K562 (cell line): ENCODE results near the gene PDLIM5.

Experiments used
- BCOR ChIP-seq: fragments of 450-650 bp; IDR thresholded peaks from 2 replicates; pipeline ENCODE4 v1.6.1; 2016
- GATAD2B ChIP-seq: fragments of 450-650 bp; IDR thresholded peaks from 2 replicates; pipeline ENCODE4 v1.6.1; 2017; ENCODE audit warnings: mild to moderate bottlenecking, borderline replicate concordance
- JUNB ChIP-seq: fragments of 450-650 bp; formaldehyde crosslinking; conservative IDR thresholded peaks from 2 replicates; pipeline ENCODE4 v1.4.0; 2020; ENCODE audit warnings: mild to moderate bottlenecking
- MXI1 ChIP-seq: IDR thresholded peaks from 2 replicates; pipeline ENCODE4 v1.6.1; 2011; ENCODE audit warnings: low read depth, mild to moderate bottlenecking, improper control_type of control experiment, low read length
- NFXL1 ChIP-seq: fragments of 450-650 bp; formaldehyde crosslinking; IDR thresholded peaks from 2 replicates; pipeline ENCODE4 v1.4.0; 2021; ENCODE audit warnings: mild to moderate bottlenecking
- SREBF2 ChIP-seq: sonication (generic); formaldehyde crosslinking; IDR thresholded peaks from 2 replicates; pipeline ENCODE4 v1.4.0; 2020; ENCODE audit warnings: mild to moderate bottlenecking, missing genetic modification reagents
- TF ChIP-seq, protein P1 (sequence below), 3 experiments: IDR thresholded peaks in 2 of 3; conservative IDR thresholded peaks in 1 of 3; 2 replicates each; pipeline ENCODE4 v1.5.1; 2011 to 2012; ENCODE audit warnings: low read length in 3 of 3, mild to moderate bottlenecking in 3 of 3, control low read depth in 2 of 3, improper control_type of control experiment in 1 of 3, inconsistent platforms in 1 of 3, low read depth in 1 of 3, mixed read lengths in 1 of 3, moderate library complexity in 1 of 3; ENCODE audit not compliant: insufficient read depth in 2 of 3
- TF ChIP-seq, protein P2 (sequence below): conservative IDR thresholded peaks from 2 replicates; pipeline ENCODE4 v1.6.1; 2011; ENCODE audit warnings: low read depth, mild to moderate bottlenecking, low read length; ENCODE audit not compliant: control insufficient read depth
- TF ChIP-seq, protein P3 (sequence below): fragments of 250-450 bp; sonication (Bioruptor Pico); IDR thresholded peaks from 2 replicates; pipeline ENCODE4 v1.5.0; 2020; ENCODE audit warnings: mild to moderate bottlenecking, borderline replicate concordance
- TF ChIP-seq, protein P4 (sequence below): IDR thresholded peaks from 2 replicates; pipeline ENCODE4 v1.6.1; 2016; ENCODE audit warnings: missing genetic modification characterization, missing compliant biosample characterization
- TF ChIP-seq, protein P5 (sequence below): sonication (generic); formaldehyde crosslinking; IDR thresholded peaks from 2 replicates; pipeline ENCODE4 v1.5.0; 2020; ENCODE audit warnings: missing genetic modification reagents
- TF ChIP-seq, protein P6 (sequence below): sonication (generic); formaldehyde crosslinking; IDR thresholded peaks from 2 replicates; pipeline ENCODE4 v1.4.0; 2020; ENCODE audit warnings: mild to moderate bottlenecking, missing genetic modification reagents
- TF ChIP-seq, protein P7 (sequence below): sonication (generic); formaldehyde crosslinking; IDR thresholded peaks from 2 replicates; pipeline ENCODE4 v1.8.1; 2022; ENCODE audit warnings: missing genetic modification reagents

DNA sequence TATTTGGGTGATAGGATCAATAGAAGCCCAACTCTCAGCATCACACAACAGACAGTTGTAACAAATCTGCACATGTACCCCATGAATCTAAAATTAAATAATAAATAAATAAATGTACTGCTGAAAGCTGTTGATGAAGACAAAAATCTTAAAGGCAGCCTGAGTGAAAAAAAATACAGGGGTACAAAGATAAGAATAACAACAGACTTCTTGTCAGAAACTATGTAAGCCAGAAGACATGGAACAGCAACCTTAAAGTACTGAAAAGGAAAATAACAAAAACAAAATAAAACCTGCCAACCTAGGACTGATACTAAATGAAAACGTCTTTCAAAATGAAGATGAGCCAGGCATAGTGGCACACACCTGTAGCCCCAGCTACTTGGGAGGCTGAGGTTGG is 25.0 kb upstream of the PDLIM5 start:
- TF ChIP-seq, protein P1, sequence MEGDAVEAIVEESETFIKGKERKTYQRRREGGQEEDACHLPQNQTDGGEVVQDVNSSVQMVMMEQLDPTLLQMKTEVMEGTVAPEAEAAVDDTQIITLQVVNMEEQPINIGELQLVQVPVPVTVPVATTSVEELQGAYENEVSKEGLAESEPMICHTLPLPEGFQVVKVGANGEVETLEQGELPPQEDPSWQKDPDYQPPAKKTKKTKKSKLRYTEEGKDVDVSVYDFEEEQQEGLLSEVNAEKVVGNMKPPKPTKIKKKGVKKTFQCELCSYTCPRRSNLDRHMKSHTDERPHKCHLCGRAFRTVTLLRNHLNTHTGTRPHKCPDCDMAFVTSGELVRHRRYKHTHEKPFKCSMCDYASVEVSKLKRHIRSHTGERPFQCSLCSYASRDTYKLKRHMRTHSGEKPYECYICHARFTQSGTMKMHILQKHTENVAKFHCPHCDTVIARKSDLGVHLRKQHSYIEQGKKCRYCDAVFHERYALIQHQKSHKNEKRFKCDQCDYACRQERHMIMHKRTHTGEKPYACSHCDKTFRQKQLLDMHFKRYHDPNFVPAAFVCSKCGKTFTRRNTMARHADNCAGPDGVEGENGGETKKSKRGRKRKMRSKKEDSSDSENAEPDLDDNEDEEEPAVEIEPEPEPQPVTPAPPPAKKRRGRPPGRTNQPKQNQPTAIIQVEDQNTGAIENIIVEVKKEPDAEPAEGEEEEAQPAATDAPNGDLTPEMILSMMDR (IDR thresholded peaks at IDR 0.05 in 2 of 3, conservative IDR thresholded peaks at IDR 0.05 in 1 of 3; ENCODE audit: insufficient read depth in 2 of 3, low read depth in 1 of 3, low read length in 3 of 3), result no peak
- TF ChIP-seq JUNB (CRISPR knock-in tag), result no peak
- no peak for TF ChIP-seq SREBF2
- TF ChIP-seq, protein P2, sequence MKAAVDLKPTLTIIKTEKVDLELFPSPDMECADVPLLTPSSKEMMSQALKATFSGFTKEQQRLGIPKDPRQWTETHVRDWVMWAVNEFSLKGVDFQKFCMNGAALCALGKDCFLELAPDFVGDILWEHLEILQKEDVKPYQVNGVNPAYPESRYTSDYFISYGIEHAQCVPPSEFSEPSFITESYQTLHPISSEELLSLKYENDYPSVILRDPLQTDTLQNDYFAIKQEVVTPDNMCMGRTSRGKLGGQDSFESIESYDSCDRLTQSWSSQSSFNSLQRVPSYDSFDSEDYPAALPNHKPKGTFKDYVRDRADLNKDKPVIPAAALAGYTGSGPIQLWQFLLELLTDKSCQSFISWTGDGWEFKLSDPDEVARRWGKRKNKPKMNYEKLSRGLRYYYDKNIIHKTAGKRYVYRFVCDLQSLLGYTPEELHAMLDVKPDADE, result no peak
- TF ChIP-seq BCOR, result no peak
- no peak for TF ChIP-seq GATAD2B
- TF ChIP-seq, protein P3, sequence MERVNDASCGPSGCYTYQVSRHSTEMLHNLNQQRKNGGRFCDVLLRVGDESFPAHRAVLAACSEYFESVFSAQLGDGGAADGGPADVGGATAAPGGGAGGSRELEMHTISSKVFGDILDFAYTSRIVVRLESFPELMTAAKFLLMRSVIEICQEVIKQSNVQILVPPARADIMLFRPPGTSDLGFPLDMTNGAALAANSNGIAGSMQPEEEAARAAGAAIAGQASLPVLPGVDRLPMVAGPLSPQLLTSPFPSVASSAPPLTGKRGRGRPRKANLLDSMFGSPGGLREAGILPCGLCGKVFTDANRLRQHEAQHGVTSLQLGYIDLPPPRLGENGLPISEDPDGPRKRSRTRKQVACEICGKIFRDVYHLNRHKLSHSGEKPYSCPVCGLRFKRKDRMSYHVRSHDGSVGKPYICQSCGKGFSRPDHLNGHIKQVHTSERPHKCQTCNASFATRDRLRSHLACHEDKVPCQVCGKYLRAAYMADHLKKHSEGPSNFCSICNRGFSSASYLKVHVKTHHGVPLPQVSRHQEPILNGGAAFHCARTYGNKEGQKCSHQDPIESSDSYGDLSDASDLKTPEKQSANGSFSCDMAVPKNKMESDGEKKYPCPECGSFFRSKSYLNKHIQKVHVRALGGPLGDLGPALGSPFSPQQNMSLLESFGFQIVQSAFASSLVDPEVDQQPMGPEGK (CRISPR knock-in tag), result no peak
- TF ChIP-seq, protein P4, sequence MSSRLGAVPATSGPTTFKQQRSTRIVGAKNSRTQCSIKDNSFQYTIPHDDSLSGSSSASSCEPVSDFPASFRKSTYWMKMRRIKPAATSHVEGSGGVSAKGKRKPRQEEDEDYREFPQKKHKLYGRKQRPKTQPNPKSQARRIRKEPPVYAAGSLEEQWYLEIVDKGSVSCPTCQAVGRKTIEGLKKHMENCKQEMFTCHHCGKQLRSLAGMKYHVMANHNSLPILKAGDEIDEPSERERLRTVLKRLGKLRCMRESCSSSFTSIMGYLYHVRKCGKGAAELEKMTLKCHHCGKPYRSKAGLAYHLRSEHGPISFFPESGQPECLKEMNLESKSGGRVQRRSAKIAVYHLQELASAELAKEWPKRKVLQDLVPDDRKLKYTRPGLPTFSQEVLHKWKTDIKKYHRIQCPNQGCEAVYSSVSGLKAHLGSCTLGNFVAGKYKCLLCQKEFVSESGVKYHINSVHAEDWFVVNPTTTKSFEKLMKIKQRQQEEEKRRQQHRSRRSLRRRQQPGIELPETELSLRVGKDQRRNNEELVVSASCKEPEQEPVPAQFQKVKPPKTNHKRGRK (tag), result no peak
- TF ChIP-seq MXI1, result no peak
- TF ChIP-seq, protein P5, sequence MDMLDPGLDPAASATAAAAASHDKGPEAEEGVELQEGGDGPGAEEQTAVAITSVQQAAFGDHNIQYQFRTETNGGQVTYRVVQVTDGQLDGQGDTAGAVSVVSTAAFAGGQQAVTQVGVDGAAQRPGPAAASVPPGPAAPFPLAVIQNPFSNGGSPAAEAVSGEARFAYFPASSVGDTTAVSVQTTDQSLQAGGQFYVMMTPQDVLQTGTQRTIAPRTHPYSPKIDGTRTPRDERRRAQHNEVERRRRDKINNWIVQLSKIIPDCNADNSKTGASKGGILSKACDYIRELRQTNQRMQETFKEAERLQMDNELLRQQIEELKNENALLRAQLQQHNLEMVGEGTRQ, result no peak
- TF ChIP-seq, protein P6, sequence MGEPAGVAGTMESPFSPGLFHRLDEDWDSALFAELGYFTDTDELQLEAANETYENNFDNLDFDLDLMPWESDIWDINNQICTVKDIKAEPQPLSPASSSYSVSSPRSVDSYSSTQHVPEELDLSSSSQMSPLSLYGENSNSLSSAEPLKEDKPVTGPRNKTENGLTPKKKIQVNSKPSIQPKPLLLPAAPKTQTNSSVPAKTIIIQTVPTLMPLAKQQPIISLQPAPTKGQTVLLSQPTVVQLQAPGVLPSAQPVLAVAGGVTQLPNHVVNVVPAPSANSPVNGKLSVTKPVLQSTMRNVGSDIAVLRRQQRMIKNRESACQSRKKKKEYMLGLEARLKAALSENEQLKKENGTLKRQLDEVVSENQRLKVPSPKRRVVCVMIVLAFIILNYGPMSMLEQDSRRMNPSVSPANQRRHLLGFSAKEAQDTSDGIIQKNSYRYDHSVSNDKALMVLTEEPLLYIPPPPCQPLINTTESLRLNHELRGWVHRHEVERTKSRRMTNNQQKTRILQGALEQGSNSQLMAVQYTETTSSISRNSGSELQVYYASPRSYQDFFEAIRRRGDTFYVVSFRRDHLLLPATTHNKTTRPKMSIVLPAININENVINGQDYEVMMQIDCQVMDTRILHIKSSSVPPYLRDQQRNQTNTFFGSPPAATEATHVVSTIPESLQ, result no peak
- TF ChIP-seq, protein P7, sequence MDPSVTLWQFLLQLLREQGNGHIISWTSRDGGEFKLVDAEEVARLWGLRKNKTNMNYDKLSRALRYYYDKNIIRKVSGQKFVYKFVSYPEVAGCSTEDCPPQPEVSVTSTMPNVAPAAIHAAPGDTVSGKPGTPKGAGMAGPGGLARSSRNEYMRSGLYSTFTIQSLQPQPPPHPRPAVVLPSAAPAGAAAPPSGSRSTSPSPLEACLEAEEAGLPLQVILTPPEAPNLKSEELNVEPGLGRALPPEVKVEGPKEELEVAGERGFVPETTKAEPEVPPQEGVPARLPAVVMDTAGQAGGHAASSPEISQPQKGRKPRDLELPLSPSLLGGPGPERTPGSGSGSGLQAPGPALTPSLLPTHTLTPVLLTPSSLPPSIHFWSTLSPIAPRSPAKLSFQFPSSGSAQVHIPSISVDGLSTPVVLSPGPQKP, result no peak
- TF ChIP-seq NFXL1 (CRISPR knock-in tag), result no peak
